GM23338 (cell line): Measurements from ENCODE around the gene DNAJC1. TPM values are rescaled to one million over a fixed set of nuclear protein-coding genes. Genes with fewer than 3 reads are reported as not detected.

Source experiments
- ATAC-seq: fragments of 200-7000 bp; cut with Tn5 transposase; 3 replicates; pipeline ENCODE4 v1.9.1; 2020
- DNase-seq: peaks from one replicate; pipeline ENCODE4 v3.0.0-alpha.2; 2015; ENCODE audit warnings: low spot score
- H2AFZ ChIP-seq: fragments of 200-600 bp; sonication (generic); 2 replicates; pipeline ENCODE4 v1.8.0; 2016; ENCODE audit warnings: antibody characterized with exemption, mild to moderate bottlenecking, moderate library complexity
- H3F3A ChIP-seq: fragments of 200-600 bp; sonication (generic); replicated peaks from 2 replicates; pipeline ENCODE4 v1.8.0; 2017; ENCODE audit warnings: antibody characterized with exemption, mixed run types, low read depth
- H3K27ac ChIP-seq: fragments of 200-600 bp; sonication (generic); 2 replicates; pipeline ENCODE4 v1.6.1; 2016; ENCODE audit warnings: low read depth
- H3K27me3 ChIP-seq: fragments of 200-600 bp; sonication (generic); 2 replicates; pipeline ENCODE4 v1.8.0; 2016; ENCODE audit warnings: mild to moderate bottlenecking, mixed run types, moderate library complexity; ENCODE audit not compliant: insufficient read depth
- H3K36me3 ChIP-seq: fragments of 200-600 bp; sonication (generic); 2 replicates; pipeline ENCODE4 v1.8.0; 2016; ENCODE audit warnings: mild to moderate bottlenecking; ENCODE audit not compliant: insufficient read depth
- H3K4me1 ChIP-seq: fragments of 200-600 bp; sonication (generic); 2 replicates; pipeline ENCODE4 v1.8.0; 2016; ENCODE audit warnings: mild to moderate bottlenecking, moderate library complexity; ENCODE audit not compliant: insufficient read depth
- H3K4me2 ChIP-seq: fragments of 200-600 bp; sonication (generic); 2 replicates; pipeline ENCODE4 v1.7.1; 2017; ENCODE audit warnings: mixed run types
- H3K4me3 ChIP-seq: fragments of 200-600 bp; sonication (generic); 2 replicates; pipeline ENCODE4 v1.6.1; 2016; ENCODE audit warnings: mixed run types
- H3K79me2 ChIP-seq: fragments of 200-600 bp; sonication (generic); replicated peaks from 2 replicates; pipeline ENCODE4 v1.8.0; 2017; ENCODE audit warnings: mild to moderate bottlenecking; ENCODE audit not compliant: insufficient read depth
- H3K9me2 ChIP-seq: fragments of 200-600 bp; sonication (generic); 2 replicates; pipeline ENCODE4 v1.8.0; 2017; ENCODE audit not compliant: insufficient read depth
- H4K20me1 ChIP-seq: fragments of 200-600 bp; sonication (generic); replicated peaks from 2 replicates; pipeline ENCODE4 v1.8.0; 2017; ENCODE audit warnings: mild to moderate bottlenecking; ENCODE audit not compliant: insufficient read depth
- H3K27ac Mint-ChIP-seq: 2 replicates; pipeline ENCODE4 v1.8.0; 2020; ENCODE audit warnings: inconsistent platforms, mild to moderate bottlenecking, moderate library complexity, mixed read lengths
- H3K27me3 Mint-ChIP-seq: 3 replicates; pipeline ENCODE4 v1.8.0; 2022; ENCODE audit warnings: low read depth, mild to moderate bottlenecking, moderate library complexity, mixed read lengths, inconsistent platforms; ENCODE audit not compliant: insufficient read depth, poor library complexity
- H3K36me3 Mint-ChIP-seq: 3 replicates; pipeline ENCODE4 v1.8.0; 2021; ENCODE audit warnings: low read depth, mild to moderate bottlenecking, inconsistent platforms, moderate library complexity, mixed read lengths
- H3K4me1 Mint-ChIP-seq: 3 replicates; pipeline ENCODE4 v1.8.0; 2020; ENCODE audit warnings: mild to moderate bottlenecking, inconsistent platforms, mixed read lengths
- H3K4me3 Mint-ChIP-seq: 3 replicates; pipeline ENCODE4 v1.8.0; 2021; ENCODE audit warnings: moderate library complexity, mild to moderate bottlenecking, inconsistent platforms, mixed read lengths
- H3K9me3 Mint-ChIP-seq: 3 replicates; pipeline ENCODE4 v1.8.0; 2020; ENCODE audit warnings: moderate library complexity, mild to moderate bottlenecking, inconsistent platforms, mixed read lengths
- CTCF ChIP-seq, 2 experiments: fragments of 200-600 bp in 1 of 2; sonication (generic) in 1 of 2; conservative IDR thresholded peaks; 2 replicates each; pipeline versions ENCODE4 v1.5.1 to v1.6.1; 2016 to 2017; ENCODE audit warnings: antibody characterized with exemption in 2 of 2, low read depth in 2 of 2, mild to moderate bottlenecking in 2 of 2, moderate library complexity in 1 of 2
- EZH2 ChIP-seq: fragments of 200-600 bp; sonication (generic); IDR thresholded peaks from one replicate; pipeline ENCODE4 v1.8.0; 2017; ENCODE audit warnings: antibody characterized with exemption, mild to moderate bottlenecking, low read depth; ENCODE audit not compliant: unreplicated experiment
- ZNF114 ChIP-seq: fragments of 250-450 bp; sonication (Bioruptor Pico); IDR thresholded peaks from 2 replicates; pipeline ENCODE4 v1.5.0; 2020; ENCODE audit warnings: mild to moderate bottlenecking, moderate library complexity
- ZNF331 ChIP-seq: fragments of 250-450 bp; sonication (Bioruptor Pico); IDR thresholded peaks from 2 replicates; pipeline ENCODE4 v1.5.0; 2020; ENCODE audit warnings: low read depth, mild to moderate bottlenecking, moderate library complexity
- ZNF462 ChIP-seq: fragments of 250-450 bp; sonication (Bioruptor Pico); IDR thresholded peaks from 2 replicates; pipeline ENCODE4 v1.5.0; 2020; ENCODE audit warnings: mild to moderate bottlenecking, moderate library complexity
- polyA plus RNA-seq: library from polyadenylated mRNA; unstranded; fragments of >200 nt; fragmentation: Nextera tagmentation; extraction: Ambion mirVana; gene quantifications from 2 replicates; pipeline ENCODE4 v1.2.1, GENCODE V29; 2016
- total RNA-seq: library from RNA; depleted of rRNA; stranded (reverse); fragments of >200 nt; shearing (Covaris generic); gene quantifications from 2 replicates; pipeline ENCODE4 v1.2.3, GENCODE V29; 2014

DNAJC1 gene
- total and polyA plus RNA-seq, 2 experiments from 2014 or later = 38.6 to 45.3 TPM

- Mint-ChIP-seq H3K27me3 (peaks cover 10% of the 10 kb centered on the region), H3K9me3 (no peaks in the 10 kb centered on the region), H3K27ac (no peak overlapping the region), H3K4me3 (peak overlapping the region; percentile 80), H3K4me1 (peaks cover 18% of the 10 kb centered on the region), H3K36me3 (no peaks in the 10 kb centered on the region; the same call in 2 of the 3 replicates)
- DNase-seq (peak; percentile 12), ATAC-seq (peak; percentile 12)
- H3K4me3 ChIP-seq = peak overlapping the region; percentile 80
- no peaks in the 10 kb centered on the region for H3K9me2 ChIP-seq
- no peaks in the 10 kb centered on the region for H3F3A ChIP-seq
- H3K27me3 ChIP-seq = peaks cover 14% of the 10 kb centered on the region
- peak overlapping the region; percentile 90 for H2AFZ ChIP-seq
- peaks cover 17% of the 10 kb centered on the region; the same call in 1 of the 2 replicates for H3K79me2 ChIP-seq
- H3K4me2 ChIP-seq = peak overlapping the region; percentile 90
- H4K20me1 ChIP-seq = no peaks in the 10 kb centered on the region
- H3K27ac ChIP-seq = no peak overlapping the region
- H3K36me3 ChIP-seq = no peaks in the 10 kb centered on the region
- TF ChIP-seq ZNF114 (no peak), ZNF331 (no peak), CTCF (conservative IDR thresholded peaks at IDR 0.05; ENCODE audit: low read depth in 2 of 2) (no peak), EZH2 (no peak), ZNF462 (no peak)
- peaks cover 15% of the 10 kb centered on the region for H3K4me1 ChIP-seq
These were observed 846 bp downstream of the DNAJC1 start for GRCh38 chr10:22002591-22003176.
